Neural progenitor cell (in vitro differentiated cells): Measurements from ENCODE around the gene PHLPP2.

Experiments used
- EZH2 ChIP-seq: fragments of 200-600 bp; sonication (generic); IDR thresholded peaks from 2 replicates; pipeline ENCODE4 v1.6.1; 2017; ENCODE audit warnings: antibody characterized with exemption, mild to moderate bottlenecking, moderate library complexity
- TF ChIP-seq, protein P1 (sequence below): fragments of 200-600 bp; sonication (generic); IDR thresholded peaks from 2 replicates; pipeline ENCODE4 v1.5.1; 2017; ENCODE audit warnings: antibody characterized with exemption, mild to moderate bottlenecking

DNA sequence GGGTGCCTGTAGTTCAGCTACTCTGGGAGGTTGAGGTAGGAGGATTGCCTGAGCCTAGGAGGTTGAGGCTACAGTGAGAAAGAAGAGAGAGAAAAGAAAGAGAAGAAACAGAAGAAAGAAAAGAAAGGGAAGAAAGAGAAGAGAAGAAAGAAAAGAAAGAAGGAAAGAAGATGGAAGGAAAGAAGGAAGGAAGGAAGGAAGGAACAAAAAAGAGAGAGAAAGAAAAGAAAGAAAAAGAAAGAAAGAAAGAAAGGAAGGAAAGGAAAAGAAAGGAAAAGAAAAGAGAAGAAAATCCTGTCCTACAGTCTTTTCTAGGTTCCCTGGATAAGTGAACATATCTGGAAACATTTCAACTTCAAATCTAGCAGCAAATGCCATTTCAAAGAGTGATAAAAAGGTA, 29.6 kb upstream of the PHLPP2 start:
- TF ChIP-seq, protein P1, sequence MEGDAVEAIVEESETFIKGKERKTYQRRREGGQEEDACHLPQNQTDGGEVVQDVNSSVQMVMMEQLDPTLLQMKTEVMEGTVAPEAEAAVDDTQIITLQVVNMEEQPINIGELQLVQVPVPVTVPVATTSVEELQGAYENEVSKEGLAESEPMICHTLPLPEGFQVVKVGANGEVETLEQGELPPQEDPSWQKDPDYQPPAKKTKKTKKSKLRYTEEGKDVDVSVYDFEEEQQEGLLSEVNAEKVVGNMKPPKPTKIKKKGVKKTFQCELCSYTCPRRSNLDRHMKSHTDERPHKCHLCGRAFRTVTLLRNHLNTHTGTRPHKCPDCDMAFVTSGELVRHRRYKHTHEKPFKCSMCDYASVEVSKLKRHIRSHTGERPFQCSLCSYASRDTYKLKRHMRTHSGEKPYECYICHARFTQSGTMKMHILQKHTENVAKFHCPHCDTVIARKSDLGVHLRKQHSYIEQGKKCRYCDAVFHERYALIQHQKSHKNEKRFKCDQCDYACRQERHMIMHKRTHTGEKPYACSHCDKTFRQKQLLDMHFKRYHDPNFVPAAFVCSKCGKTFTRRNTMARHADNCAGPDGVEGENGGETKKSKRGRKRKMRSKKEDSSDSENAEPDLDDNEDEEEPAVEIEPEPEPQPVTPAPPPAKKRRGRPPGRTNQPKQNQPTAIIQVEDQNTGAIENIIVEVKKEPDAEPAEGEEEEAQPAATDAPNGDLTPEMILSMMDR = no peak
- no peak for TF ChIP-seq EZH2
